HepG2 (cell line): Measurements from ENCODE around the gene TMEM183A. TPM values are rescaled to one million over a fixed set of nuclear protein-coding genes. Genes with fewer than 3 reads are reported as not detected.

Experiments
- FOXP1 ChIP-seq, 2 experiments: fragments of 450-650 bp in 1 of 2; IDR thresholded peaks; 2 replicates each; pipeline ENCODE4 v1.6.1; 2017 to 2018; ENCODE audit warnings: antibody characterized with exemption in 1 of 2
- HHEX ChIP-seq: IDR thresholded peaks from 2 replicates; pipeline ENCODE4 v1.6.1; 2016; ENCODE audit warnings: control low read depth
- HMG20B ChIP-seq: conservative IDR thresholded peaks from 2 replicates; pipeline ENCODE4 v1.6.1; 2016; ENCODE audit warnings: missing genetic modification reagents, missing compliant biosample characterization
- polyA plus RNA-seq, 8 experiments: library from polyadenylated mRNA; depleted of rRNA in 3 of 8; stranded (reverse) in 7 of 8; unstranded in 1 of 8; fragments of >200 nt; fragmentation: Illumina TruSeq in 4 of 8; extraction: Trizol in 4 of 8; gene quantifications; 2 replicates each; pipeline versions ENCODE4 v1.2.1 to v1.2.3, GENCODE V29; 2011 to 2016; ENCODE audit warnings: low read depth in 4 of 8, missing spikeins in 1 of 8, mixed read lengths in 1 of 8; ENCODE audit not compliant: insufficient read depth in 1 of 8
- total RNA-seq, 5 experiments: library from RNA; depleted of rRNA; stranded (reverse); fragments of >200 nt; fragmentation: Illumina TruSeq; extraction: Trizol; gene quantifications; 2 replicates each; pipeline ENCODE4 v1.2.3, GENCODE V29; 2016; ENCODE audit warnings: low read depth in 1 of 5
- TF ChIP-seq, protein P1 (sequence below): sonication (generic); formaldehyde crosslinking; IDR thresholded peaks from 2 replicates; pipeline ENCODE4 v1.4.0; 2020; ENCODE audit warnings: missing genetic modification reagents, borderline replicate concordance
- TF ChIP-seq, protein P2 (sequence below): sonication (generic); formaldehyde crosslinking; IDR thresholded peaks from 2 replicates; pipeline ENCODE4 v1.9.0; 2021; ENCODE audit warnings: missing genetic modification reagents, borderline replicate concordance
- TF ChIP-seq, protein P3 (sequence below): IDR thresholded peaks from 2 replicates; pipeline ENCODE4 v1.6.1; 2016; ENCODE audit warnings: low read depth, borderline replicate concordance

The TMEM183A gene
- total and polyA plus RNA-seq, 2 of the 13 experiments (the other 11 are each of a cell fraction or from before 2014, with no cell fraction given): 59.7 to 82.0 TPM

DNA sequence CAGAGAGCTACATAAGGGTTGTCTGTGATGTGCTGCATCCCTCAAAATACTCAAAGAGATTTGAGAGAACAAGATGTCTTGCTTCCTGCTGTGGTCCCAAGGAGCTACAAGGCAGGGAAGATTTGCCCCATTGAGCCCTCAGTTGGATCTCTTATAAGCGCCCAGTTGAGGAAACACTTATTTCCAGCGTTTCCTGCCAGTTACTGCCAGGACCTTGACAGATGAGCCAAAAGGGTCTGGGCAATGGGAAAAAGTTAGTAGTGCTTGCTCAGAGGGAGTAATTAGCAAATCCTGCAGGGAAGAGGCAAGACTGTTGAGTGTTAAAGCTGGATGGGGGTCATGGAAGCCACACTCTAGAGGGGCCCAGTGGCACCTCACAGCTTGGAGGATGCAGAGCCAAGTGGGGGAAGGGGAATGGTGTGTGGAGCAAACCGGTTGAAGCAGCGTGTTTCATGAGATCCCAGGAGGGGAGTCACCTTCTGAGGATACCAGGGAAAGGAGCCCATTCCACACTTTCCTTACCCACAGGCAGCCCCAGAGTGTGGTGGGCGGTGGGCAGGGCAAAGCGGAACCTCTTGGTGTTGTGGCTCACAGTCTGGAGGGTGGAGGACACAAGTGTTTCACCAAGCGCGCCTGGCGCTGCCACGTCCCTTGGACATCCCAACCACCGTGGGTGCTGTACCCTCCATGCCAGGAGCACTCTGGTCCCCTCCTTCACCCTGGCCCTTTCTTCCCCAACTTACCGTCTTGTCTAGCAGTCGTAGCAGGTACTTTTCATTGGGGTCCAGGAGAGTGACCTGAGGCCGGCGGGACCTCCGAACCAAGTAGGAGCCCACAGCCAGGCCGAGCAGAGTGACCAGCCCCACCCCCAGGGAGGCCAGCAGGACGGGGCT, 40.9 kb upstream of the TMEM183A start (continued):
- no peak for TF ChIP-seq HHEX (CRISPR knock-in tag)
- no peak for TF ChIP-seq HMG20B (CRISPR knock-in tag)
- TF ChIP-seq, protein P1, sequence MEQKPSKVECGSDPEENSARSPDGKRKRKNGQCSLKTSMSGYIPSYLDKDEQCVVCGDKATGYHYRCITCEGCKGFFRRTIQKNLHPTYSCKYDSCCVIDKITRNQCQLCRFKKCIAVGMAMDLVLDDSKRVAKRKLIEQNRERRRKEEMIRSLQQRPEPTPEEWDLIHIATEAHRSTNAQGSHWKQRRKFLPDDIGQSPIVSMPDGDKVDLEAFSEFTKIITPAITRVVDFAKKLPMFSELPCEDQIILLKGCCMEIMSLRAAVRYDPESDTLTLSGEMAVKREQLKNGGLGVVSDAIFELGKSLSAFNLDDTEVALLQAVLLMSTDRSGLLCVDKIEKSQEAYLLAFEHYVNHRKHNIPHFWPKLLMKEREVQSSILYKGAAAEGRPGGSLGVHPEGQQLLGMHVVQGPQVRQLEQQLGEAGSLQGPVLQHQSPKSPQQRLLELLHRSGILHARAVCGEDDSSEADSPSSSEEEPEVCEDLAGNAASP (CRISPR knock-in tag): no peak
- TF ChIP-seq, protein P2, sequence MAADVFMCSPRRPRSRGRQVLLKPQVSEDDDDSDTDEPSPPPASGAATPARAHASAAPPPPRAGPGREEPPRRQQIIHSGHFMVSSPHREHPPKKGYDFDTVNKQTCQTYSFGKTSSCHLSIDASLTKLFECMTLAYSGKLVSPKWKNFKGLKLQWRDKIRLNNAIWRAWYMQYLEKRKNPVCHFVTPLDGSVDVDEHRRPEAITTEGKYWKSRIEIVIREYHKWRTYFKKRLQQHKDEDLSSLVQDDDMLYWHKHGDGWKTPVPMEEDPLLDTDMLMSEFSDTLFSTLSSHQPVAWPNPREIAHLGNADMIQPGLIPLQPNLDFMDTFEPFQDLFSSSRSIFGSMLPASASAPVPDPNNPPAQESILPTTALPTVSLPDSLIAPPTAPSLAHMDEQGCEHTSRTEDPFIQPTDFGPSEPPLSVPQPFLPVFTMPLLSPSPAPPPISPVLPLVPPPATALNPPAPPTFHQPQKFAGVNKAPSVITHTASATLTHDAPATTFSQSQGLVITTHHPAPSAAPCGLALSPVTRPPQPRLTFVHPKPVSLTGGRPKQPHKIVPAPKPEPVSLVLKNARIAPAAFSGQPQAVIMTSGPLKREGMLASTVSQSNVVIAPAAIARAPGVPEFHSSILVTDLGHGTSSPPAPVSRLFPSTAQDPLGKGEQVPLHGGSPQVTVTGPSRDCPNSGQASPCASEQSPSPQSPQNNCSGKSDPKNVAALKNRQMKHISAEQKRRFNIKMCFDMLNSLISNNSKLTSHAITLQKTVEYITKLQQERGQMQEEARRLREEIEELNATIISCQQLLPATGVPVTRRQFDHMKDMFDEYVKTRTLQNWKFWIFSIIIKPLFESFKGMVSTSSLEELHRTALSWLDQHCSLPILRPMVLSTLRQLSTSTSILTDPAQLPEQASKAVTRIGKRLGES: no peak
- TF ChIP-seq, protein P3, sequence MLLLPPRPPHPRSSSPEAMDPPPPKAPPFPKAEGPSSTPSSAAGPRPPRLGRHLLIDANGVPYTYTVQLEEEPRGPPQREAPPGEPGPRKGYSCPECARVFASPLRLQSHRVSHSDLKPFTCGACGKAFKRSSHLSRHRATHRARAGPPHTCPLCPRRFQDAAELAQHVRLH (CRISPR knock-in tag): no peak
- no peak for TF ChIP-seq FOXP1 (IDR thresholded peaks at IDR 0.05)
- TF ChIP-seq FOXP1 (CRISPR knock-in tag; IDR thresholded peaks at IDR 0.05): no peak
